ENCODE measurements around the gene MACF1.

MACF1 gene

DNA sequence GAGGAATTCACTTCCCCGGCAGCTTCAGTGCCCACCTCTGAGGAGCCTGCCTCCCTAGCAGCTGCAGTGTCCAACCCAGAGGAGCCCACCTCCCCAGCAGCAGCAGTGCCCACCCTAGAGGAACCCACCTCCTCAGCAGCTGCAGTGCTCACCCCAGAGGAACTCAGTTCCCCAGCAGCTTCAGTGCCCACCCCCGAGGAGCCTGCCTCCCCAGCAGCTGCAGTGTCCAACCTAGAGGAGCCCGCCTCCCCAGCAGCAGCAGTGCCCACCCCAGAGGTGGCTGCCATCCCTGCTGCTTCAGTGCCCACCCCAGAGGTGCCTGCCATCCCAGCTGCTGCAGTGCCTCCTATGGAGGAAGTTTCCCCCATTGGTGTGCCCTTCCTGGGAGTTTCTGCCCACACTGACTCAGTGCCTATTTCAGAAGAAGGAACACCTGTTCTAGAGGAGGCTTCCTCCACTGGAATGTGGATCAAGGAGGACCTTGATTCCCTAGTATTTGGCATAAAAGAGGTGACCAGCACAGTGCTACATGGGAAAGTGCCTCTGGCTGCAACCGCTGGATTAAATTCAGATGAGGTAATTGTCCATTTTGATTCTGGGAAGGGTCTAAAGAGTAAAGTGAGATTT, 209.5 kb downstream of the MACF1 start:
- no peak overlapping the region for H3K4me3 ChIP-seq (ENCODE audit: low read depth, low read length)
- no peak for DNase-seq (ENCODE audit: low read depth)
- TF ChIP-seq, protein P1, sequence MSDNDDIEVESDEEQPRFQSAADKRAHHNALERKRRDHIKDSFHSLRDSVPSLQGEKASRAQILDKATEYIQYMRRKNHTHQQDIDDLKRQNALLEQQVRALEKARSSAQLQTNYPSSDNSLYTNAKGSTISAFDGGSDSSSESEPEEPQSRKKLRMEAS (IDR thresholded peaks at IDR 0.05; ENCODE audit: low read depth, low read length) = no peak

DNA sequence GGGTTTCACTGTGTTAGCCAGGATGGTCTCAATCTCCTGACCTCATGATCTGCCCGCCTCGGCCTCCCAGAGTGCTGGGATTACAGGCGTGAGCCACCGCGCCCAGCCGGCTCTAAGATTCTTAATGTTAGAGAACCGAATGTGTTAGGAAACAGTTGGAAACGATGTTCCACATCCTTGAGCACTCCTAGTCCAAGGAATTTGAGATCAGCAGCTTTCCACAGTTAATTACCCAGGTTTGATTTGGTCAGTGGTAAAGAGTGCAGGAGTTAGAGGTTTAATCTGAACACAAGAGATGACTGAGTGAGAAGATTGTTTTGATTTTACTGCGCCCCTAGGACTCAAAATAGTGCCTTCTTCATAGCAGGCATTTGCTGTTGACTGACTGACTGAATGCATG, 211.1 kb downstream of the MACF1 start:
- H3K4me3 ChIP-seq (ENCODE audit: low read depth, low read length) = no peak overlapping the region
- no peak for TF ChIP-seq CTCF (IDR thresholded peaks at IDR 0.05; ENCODE audit: low read depth, low read length)
- TF ChIP-seq MYC (IDR thresholded peaks at IDR 0.05; ENCODE audit: low read depth, low read length) = no peak
- DNase-seq (ENCODE audit: low read depth) = no peak

DNA sequence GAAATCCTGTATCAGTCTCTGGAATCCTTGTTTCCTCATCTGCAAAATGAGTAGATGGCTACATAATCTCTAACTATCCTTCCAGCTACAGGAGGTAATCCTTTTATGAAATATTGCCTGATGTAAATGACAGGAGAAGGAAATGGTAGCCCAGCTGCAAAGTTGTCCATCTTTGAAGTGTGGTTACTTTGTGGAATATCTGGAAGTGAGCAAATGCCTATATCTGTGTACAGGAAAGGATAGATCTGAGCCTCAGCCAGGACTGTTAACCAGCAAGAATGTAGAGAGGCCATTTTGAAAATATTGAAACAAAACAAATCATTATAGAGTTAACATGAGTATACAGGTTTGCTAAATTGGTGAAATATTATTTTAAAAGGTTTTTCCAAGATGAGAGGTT, 212.1 kb downstream of the MACF1 start:
- TF ChIP-seq CTCF (IDR thresholded peaks at IDR 0.05; ENCODE audit: low read depth, low read length) = no peak
- TF ChIP-seq, protein P1 (IDR thresholded peaks at IDR 0.05; ENCODE audit: low read depth, low read length) = no peak
- no peak for TF ChIP-seq POLR2A (IDR thresholded peaks at IDR 0.05; ENCODE audit: extremely low read depth, insufficient read length)
- TF ChIP-seq MYC (IDR thresholded peaks at IDR 0.05; ENCODE audit: low read depth, low read length) = no peak
- DNase-seq (ENCODE audit: low read depth) = no peak
- no peak overlapping the region for H3K4me3 ChIP-seq (ENCODE audit: low read depth, low read length)

- no peak for TF ChIP-seq POLR2A (IDR thresholded peaks at IDR 0.05; ENCODE audit: extremely low read depth, insufficient read length)
- no peak for TF ChIP-seq CTCF (IDR thresholded peaks at IDR 0.05; ENCODE audit: low read depth, low read length)
- no peak for TF ChIP-seq MYC (IDR thresholded peaks at IDR 0.05; ENCODE audit: low read depth, low read length)
- TF ChIP-seq, protein P1 (IDR thresholded peaks at IDR 0.05; ENCODE audit: low read depth, low read length) = no peak
- no peak overlapping the region for H3K4me3 ChIP-seq (ENCODE audit: low read depth, low read length)
- DNase-seq (ENCODE audit: low read depth) = no peak
Measured at GRCh38 chr1:39418236-39418635, 213.7 kb downstream of the MACF1 start.

DNA sequence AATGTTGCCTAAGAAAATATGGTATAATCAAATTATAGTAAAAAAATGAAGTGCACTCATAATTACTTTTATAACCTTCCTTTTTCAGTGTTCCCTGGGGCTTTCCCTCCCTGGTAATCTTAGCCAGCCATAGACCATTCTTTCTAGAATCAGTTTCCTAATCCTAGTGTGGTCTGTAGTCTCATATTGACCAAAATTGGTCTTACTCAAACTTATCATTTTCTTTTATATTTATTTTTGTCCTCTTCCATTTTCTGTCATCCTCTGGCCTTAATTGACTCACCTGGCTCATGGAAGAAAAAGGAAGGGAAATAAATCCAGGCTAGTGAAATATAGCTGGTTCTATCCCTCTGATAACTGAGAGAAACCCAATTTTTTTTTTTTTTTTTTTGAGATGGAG, 216.0 kb downstream of the MACF1 start:
- no peak for DNase-seq (ENCODE audit: low read depth)
- TF ChIP-seq, protein P1 (IDR thresholded peaks at IDR 0.05; ENCODE audit: low read depth, low read length) = no peak
- TF ChIP-seq CTCF (IDR thresholded peaks at IDR 0.05; ENCODE audit: low read depth, low read length) (no peak), MYC (IDR thresholded peaks at IDR 0.05; ENCODE audit: low read depth, low read length) (no peak), POLR2A (IDR thresholded peaks at IDR 0.05; ENCODE audit: extremely low read depth, insufficient read length) (no peak)
- no peak overlapping the region for H3K4me3 ChIP-seq (ENCODE audit: low read depth, low read length)

DNA sequence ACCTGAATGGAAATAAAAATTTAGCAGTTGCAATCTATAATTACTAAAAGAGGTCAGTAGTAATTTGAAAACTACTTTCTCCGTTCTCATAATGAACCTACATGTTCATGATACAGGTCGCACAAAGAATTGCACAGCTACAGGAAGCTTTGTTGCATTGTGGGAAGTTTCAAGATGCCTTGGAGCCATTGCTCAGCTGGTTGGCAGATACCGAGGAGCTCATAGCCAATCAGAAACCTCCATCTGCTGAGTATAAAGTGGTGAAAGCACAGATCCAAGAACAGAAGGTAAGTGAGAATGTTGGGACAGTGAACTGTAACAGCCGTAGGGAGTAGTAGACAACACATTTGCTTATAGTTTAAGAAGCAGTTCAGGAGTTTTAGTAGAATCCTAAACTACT, 218.1 kb downstream of the MACF1 start:
- H3K4me3 ChIP-seq (ENCODE audit: low read depth, low read length) = no peak overlapping the region
- DNase-seq (ENCODE audit: low read depth) = peak; percentile 18
- TF ChIP-seq, protein P1 (IDR thresholded peaks at IDR 0.05; ENCODE audit: low read depth, low read length) = no peak
- no peak for TF ChIP-seq POLR2A (IDR thresholded peaks at IDR 0.05; ENCODE audit: extremely low read depth, insufficient read length)
- no peak for TF ChIP-seq CTCF (IDR thresholded peaks at IDR 0.05; ENCODE audit: low read depth, low read length)
- no peak for TF ChIP-seq MYC (IDR thresholded peaks at IDR 0.05; ENCODE audit: low read depth, low read length)

Measured in NB4 (cell line).